NCI-H345 (cell line): ENCODE results near the gene UGT1A9.

Source experiments
- DNase-seq: peaks from one replicate; lab custom pipeline; 2025; lab: John Stamatoyannopoulos, UW

Gene UGT1A9

GRCh38 chr2:233817361-233817911, 145.7 kb downstream of the UGT1A9 start:
- no peak for DNase-seq

GRCh38 chr2:233817995-233818638, 146.4 kb downstream of the UGT1A9 start:
- no peak for DNase-seq

- DNase-seq: no peak
These were observed 147.2 kb downstream of the UGT1A9 start for GRCh38 chr2:233818639-233819621.

- no peak for DNase-seq
These were observed 148.4 kb downstream of the UGT1A9 start for GRCh38 chr2:233819884-233820773.

GRCh38 chr2:233820774-233821105, 149.0 kb downstream of the UGT1A9 start:
- DNase-seq: no peak

- no peak for DNase-seq
These were observed 149.5 kb downstream of the UGT1A9 start for GRCh38 chr2:233821196-233821595.

GRCh38 chr2:233821709-233822100, 150.0 kb downstream of the UGT1A9 start:
- no peak for DNase-seq

- no peak for DNase-seq
These were observed 150.5 kb downstream of the UGT1A9 start for GRCh38 chr2:233822101-233822771.
